ENCODE results near the gene KASH5. TPM values are rescaled to one million over a fixed set of nuclear protein-coding genes. Genes with fewer than 3 reads are reported as not detected.

The KASH5 gene
- total and polyA plus RNA-seq, 2 of the 8 experiments (the other 6 are each of a cell fraction or from before 2014, with no cell fraction given), result 0.05 to 0.19 TPM

GRCh38 chr19:49422407-49423070, 34.5 kb downstream of the KASH5 start (continued):
- TF ChIP-seq SIN3A (conservative IDR thresholded peaks at IDR 0.05 in 1 of 2, IDR thresholded peaks at IDR 0.05 in 1 of 2; ENCODE audit: low read depth in 1 of 2, low read length in 2 of 2) (no peak; a peak in 1 of 4 replicates), GABPA (IDR thresholded peaks at IDR 0.05; ENCODE audit: borderline replicate concordance, insufficient read depth, low read length) (no peak), CHD7 (IDR thresholded peaks at IDR 0.05; ENCODE audit: insufficient replicate concordance, low read length) (no peak), RFX5 (IDR thresholded peaks at IDR 0.05; ENCODE audit: borderline replicate concordance, low read depth, low read length) (no peak), CREB1 (IDR thresholded peaks at IDR 0.05) (peak; percentile 76), SIRT6 (IDR thresholded peaks at IDR 0.05; ENCODE audit: low read length) (no peak), RNF2 (IDR thresholded peaks at IDR 0.05; ENCODE audit: borderline replicate concordance, low read depth, low read length, missing control alignments, poor library complexity, severe bottlenecking) (no peak), ASH2L (IDR thresholded peaks at IDR 0.05; ENCODE audit: low read length) (peak; percentile 48), POLR2A (IDR thresholded peaks at IDR 0.05; ENCODE audit: control extremely low read depth in 1 of 2, low read depth in 2 of 2, low read length in 2 of 2) (no peak), NRF1 (IDR thresholded peaks at IDR 0.05; ENCODE audit: low read depth, low read length) (no peak), KDM5A (IDR thresholded peaks at IDR 0.05; ENCODE audit: low read length) (no peak)
